Activated T-helper 9 cell treated with anti-CD3 and anti-CD28 coated beads, Interleukin-2, amount 50 U/mL, for 16 hours (primary cell): ENCODE results near the gene CARS2.
"Not testable (repeated sequence)": the region's sequence is repeated elsewhere in the genome, so short reads cannot be mapped to it uniquely, and the experiment has no call there.

Source experiments
- DNase-seq: peaks from one replicate; pipeline ENCODE4 v3.0.0-alpha.2; 2020; ENCODE audit warnings: low read depth

The CARS2 gene

DNA sequence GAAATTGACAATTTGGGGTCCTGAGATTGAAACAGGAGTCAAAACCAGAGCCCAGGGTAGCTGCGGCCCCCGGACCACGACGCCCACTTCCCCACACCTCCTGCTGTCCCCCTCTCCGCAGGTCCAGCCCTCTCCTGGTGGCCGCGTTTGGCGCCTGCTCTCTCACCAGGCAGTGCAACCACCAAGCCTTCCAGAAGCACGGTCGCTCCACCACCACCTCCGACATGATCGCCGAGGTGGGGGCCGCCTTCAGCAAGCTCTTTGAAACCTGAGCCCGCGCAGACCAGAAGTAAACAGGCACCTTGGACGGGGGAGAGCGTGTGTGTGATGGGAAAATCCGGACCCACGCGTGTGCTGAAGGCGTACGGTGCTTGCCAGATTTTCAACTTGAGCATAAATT lies 67.7 kb downstream of the CARS2 start:
- DNase-seq: no peak

DNA sequence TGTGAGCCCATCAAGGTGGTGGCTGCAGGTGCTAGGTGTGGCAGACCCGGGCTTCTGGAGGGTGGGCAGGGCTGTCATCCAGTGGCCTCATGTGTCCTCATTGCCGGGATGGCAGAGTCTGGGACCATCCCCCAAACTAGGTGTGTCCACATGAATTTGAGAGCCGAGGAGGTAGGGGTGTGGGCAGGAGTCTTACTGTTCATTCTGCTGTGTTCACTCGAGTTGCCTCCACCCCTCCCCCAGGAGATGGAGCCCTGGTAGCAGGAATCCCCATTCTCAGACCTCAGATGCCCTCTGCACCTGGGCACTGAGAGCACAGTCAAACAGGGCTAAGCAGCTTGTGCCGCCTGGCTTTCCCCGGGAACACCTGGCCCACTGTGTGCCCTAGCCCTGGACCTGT lies 68.2 kb downstream of the CARS2 start:
- no peak for DNase-seq

GRCh38 chr13:110637275-110637674 lies 68.6 kb downstream of the CARS2 start:
- no peak for DNase-seq

DNA sequence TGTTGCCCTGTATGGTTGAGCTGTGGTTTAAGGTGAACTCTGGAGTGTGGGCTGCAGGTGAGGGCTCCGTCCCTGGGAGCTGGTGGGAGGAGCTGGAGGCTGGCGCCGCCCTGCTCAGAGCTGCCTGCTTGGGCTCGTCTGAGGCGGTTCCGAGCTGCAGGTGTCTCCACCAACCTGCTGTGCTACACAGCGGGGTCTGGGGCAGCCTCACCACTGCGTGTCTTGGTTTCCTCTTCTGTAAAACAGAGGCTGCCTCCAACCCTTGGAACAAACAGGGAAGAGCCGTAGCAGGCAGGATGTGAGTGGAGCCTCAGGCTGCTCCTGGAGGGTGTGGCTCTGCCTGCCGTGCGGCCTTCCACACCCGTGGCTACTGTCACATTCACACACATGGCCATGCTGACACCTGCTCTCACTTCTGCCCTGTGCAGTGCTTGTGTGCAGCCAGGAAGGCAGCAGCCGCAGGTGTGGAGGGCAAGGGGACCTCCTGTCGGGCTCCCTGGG lies 69.2 kb downstream of the CARS2 start:
- no peak for DNase-seq

- no peak for DNase-seq
Observed at GRCh38 chr13:110636053-110636475, 69.9 kb downstream of the CARS2 start.

- no peak for DNase-seq
Observed at GRCh38 chr13:110635405-110636002, 70.4 kb downstream of the CARS2 start.

DNA sequence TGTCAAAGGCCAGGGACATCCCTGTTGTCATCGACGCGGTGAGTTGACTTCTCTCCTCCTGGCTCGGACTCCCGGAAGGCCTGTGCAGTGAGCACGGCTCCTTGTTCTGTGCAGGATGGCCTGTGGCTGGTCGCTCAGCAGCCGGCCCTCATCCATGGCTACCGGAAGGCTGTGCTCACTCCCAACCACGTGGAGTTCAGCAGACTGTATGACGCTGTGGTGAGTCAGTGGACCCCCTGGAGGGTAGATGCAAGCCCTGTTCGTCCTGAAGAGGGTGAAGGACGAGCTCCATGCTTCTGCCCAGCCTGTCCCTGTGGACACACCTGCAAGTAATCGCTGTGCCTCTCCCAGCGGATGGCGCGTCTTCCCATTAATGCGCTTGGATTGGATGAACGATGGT lies 71.4 kb downstream of the CARS2 start:
- no peak for DNase-seq

DNA sequence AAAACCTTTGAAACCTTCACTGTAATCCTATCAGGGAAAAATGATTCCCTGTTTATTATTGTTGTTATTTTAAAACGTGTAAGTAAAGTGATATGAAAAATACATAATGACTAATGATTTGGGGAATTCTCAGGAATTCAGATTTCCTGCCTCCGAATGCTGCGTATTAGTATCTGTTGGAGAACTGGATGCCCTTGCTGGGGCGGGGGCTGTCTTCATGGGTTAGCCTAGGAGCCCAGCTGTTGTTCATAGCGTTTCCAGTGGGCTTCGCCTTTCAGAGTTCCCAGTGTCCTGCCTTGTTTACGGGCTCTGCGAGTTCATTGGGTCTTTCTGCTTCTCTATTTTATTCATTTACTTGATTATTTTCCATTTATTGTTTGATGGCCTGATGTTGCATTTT lies 72.1 kb downstream of the CARS2 start:
- no peak for DNase-seq

DNA sequence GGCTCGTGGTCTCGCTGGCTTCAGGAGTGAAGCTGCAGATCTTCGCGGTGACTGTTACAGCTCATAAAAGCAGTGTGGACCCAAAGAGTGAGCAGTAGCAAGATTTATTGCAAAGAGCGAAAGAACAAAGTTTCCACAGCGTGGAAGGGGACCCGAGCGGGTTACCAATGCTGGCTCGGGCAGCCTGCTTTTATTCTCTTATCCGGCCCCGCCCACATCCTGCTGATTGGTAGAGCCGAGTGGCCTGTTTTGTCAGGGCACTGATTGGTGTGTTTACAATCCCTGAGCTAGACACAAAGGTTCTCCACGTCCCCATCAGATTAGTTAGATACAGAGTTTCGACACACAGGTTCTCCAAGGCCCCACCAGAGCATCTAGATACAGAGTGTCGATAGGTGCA lies 73.7 kb downstream of the CARS2 start:
- not testable (repeated sequence) for DNase-seq

- no peak for DNase-seq
Observed at GRCh38 chr13:110630566-110631119, 75.3 kb downstream of the CARS2 start.

DNA sequence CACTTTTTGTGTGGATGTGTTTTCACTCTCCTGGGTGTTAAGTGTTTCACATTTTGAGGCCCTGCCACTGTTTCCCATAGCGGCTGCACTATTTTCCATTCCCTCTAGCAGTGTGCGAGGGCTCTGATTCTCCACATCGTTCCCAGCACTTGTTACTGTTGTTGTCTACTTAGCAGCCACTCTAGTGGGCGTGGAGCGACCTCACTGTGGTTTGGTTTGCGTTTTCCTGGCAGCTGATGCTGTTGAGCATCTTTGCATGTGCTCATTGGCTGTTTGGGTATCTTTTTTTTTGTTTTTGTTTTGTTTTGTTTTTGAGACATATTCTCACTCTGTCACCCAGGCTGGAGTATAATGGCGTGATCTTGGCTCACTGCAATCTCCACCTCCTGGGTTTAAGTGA lies 76.2 kb downstream of the CARS2 start:
- no peak for DNase-seq

GRCh38 chr13:110628952-110629701 lies 76.8 kb downstream of the CARS2 start:
- DNase-seq: no peak

DNA sequence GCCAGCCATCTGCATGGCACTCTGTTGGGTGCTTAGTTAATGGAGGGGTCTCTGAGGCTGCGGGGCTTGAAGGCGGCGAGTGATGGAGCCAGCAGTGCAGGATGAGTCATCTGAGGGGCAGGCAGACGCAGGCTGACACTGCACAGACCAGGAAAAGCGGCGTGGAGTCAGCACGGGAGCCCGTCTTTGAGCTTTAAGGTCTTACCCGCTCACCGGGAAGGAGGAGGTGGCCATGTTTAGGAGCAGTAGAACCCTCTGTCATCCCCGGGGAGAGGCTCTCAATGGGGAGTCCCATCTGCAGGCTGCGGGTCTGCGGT lies 77.5 kb downstream of the CARS2 start:
- DNase-seq: no peak

DNA sequence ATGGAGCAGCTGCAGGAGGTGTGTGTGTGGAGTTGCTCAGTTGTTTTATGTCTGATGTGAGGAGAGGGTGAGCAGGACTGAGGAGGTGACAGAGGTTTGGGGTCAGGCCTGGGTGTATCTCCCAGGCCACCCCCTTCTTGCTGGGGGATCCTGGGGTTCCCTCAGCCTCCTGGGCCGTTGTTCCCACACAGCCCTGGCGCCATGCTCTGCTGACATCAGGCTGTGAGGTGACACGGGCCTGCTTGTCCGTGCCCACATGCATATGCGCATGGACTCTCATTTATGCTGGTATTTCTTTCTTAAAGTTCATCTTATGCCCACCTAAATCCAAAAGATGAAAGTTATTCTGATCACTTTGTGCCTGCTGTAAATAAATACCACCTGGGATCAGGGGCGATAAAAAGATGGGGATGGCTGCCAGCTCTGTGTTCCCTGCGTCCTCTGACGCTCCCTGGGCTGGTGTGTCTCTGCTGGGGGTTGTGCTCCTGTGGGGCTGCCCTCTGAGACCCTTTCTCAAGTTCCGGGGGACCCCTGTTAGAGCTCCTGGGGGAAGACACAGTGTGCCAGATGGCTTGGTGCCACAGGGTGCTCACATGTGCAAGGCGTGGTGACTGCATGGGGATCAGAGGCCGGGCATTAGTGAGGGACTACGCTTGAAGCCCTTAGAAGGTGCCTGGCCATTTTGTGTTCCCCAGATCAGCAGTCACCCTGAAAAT lies 78.0 kb downstream of the CARS2 start:
- DNase-seq: no peak

GRCh38 chr13:110627351-110627750 lies 78.6 kb downstream of the CARS2 start:
- no peak for DNase-seq

DNA sequence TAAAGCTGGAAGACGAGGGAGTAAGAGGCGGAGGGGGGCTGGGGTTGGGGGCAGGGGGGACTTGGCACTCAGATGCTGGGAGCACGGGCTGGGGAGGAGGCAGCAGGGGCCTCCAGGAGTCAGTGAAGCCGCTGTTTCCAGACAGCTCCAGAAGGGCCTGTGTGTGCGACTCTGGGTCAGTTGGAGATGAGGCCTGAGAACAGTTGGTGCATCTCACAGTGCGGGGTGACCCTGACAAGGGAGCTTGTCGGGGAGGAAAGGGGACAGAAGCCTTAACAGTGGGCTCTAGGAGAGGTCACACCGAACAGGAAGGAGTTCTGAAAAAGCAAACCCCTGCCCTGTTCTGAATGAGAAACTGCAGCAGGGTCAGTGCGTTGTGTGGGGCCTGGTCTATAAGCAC lies 79.4 kb downstream of the CARS2 start:
- DNase-seq: no peak

DNA sequence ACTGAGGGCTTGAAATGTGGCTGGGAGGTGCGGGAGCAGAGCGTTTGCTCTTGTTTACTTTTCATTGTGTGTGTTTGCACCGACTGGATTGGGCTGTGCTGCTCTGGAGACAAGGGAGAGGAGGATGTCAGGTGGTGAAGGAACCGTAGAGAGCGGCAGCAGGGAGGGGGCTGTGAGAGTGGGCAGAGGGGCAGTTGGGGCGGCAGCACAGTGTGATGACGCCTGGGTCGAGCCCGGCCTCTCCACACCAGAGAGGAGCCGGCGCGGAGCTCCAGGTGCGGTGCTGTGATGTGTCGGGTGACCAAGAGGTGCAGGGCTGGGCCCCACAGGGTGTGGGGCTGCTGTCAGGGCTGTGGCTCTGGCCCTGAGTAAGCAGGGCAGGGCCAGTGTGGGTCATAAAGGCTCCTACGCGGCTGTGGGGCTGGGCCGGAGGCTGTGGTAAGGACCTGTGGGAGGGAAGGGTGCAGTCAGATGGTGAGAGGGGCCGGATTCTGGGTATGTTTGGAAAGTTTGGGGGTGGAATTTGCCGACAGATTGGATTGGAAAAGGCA lies 80.1 kb downstream of the CARS2 start:
- DNase-seq: no peak

DNA sequence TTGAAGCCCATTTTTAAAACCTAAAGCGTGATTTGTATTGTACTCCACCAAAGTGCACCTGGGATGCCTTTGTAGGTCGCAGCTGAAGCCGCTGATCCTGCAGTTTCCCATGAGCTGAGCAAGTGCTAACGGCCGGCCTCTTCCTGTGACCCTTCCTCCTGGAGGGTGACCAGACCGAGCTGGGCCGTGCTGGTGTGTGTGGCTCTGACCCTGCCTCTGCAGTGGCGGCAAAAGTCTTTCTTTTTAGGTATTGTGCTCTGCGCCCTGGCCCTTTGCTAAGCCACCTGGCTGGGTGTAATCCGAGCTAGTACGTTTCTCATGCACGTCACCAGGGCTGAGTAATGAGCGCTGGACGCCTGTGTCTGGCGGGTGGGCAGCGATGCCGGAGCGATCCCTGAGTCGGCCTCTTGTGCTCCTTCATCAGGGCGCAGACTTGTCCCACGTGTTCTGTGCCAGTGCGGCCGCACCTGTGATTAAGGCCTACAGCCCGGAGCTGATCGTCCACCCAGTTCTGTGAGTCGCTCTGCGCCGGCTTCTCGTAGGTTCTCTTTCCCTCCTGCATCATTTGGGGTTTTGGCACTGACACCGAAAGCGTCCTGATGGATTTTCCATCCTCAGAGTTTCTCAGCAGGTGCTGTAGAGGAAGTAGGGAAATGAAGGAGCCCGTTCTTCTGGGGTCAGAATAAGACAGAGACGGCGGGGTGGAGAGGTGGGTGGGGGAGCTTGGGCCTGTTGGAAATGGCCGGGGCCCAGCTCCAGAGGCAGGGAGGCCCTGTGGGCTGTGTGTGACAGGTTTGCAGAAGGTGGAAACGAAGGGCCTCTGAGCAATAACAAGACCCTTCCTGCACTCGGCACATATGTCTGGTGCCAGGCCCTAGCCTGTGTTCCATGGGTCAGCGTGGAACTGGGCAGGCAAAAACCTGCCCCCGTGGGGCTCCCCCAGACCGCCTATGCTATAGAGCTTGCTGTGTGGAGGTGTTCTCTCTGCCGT lies 80.9 kb downstream of the CARS2 start:
- DNase-seq: no peak

DNA sequence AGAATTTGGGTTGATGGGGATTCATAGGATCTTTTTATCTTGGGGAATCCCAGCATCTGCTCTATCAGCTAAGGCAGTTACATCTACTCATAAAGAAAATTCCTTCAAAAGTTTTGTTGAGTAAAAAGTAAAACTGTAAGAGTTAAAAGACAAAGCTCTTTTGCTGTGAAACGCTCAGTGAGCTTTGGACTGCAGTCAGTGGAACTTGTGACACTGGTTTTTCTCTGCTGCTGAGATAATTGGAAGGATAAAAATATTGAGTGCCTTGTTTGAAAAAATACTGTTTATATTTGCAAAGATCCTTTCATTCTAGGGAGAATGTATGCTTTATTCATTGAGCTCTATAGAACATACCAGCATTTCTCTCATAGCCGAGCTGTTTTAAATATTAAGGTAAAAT lies 85.3 kb downstream of the CARS2 start:
- DNase-seq: no peak

- DNase-seq: no peak
Observed at GRCh38 chr13:110618780-110619179, 87.1 kb downstream of the CARS2 start.

GRCh38 chr13:110618167-110618566 lies 87.7 kb downstream of the CARS2 start:
- no peak for DNase-seq
